DND-41 (cell line): ENCODE results near the gene CELA2A.

Source experiments
- EZH2 ChIP-seq: IDR thresholded peaks from 3 replicates; pipeline ENCODE4 v1.6.1; 2012; ENCODE audit warnings: borderline replicate concordance, low read depth, mild to moderate bottlenecking, moderate library complexity, low read length, inconsistent platforms; ENCODE audit not compliant: severe bottlenecking
- TF ChIP-seq, protein P1 (sequence below): IDR thresholded peaks from 2 replicates; pipeline ENCODE4 v1.5.1; 2012; ENCODE audit warnings: borderline replicate concordance, low read length, moderate library complexity, mild to moderate bottlenecking; ENCODE audit not compliant: poor library complexity, severe bottlenecking; ENCODE audit errors: extremely low read depth

DNA sequence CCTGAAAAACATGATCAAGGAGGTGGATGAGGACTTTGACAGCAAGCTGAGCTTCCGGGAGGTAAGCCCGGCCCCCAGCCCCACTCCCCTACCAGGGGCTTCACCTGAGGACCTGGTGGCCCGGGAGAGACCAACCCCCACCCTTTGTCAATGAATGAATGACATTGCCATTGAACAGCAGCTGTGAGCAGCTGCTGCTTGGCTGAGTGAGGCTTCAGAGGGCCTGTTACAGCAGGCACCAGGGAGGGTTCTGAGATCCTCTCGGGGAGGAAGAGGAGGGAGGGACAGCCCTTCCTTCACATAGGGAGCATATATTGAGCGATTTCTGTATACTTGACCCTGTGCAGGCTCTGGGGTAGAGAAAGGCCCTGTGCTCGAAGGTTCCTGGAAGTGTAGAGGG, 30.6 kb upstream of the CELA2A start:
- TF ChIP-seq, protein P1, sequence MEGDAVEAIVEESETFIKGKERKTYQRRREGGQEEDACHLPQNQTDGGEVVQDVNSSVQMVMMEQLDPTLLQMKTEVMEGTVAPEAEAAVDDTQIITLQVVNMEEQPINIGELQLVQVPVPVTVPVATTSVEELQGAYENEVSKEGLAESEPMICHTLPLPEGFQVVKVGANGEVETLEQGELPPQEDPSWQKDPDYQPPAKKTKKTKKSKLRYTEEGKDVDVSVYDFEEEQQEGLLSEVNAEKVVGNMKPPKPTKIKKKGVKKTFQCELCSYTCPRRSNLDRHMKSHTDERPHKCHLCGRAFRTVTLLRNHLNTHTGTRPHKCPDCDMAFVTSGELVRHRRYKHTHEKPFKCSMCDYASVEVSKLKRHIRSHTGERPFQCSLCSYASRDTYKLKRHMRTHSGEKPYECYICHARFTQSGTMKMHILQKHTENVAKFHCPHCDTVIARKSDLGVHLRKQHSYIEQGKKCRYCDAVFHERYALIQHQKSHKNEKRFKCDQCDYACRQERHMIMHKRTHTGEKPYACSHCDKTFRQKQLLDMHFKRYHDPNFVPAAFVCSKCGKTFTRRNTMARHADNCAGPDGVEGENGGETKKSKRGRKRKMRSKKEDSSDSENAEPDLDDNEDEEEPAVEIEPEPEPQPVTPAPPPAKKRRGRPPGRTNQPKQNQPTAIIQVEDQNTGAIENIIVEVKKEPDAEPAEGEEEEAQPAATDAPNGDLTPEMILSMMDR: no peak
- TF ChIP-seq EZH2: no peak
